Embryonic facial prominence (tissue), 1 donor: ENCODE measurements around the gene CRTAP.
"Not testable (repeated sequence)": the region's sequence is repeated elsewhere in the genome, so short reads cannot be mapped to it uniquely, and the experiment has no call there.

Experiments
- DNase-seq: peaks from one replicate; pipeline ENCODE4 v3.0.0-alpha.2; 2016; ENCODE audit errors: extremely low spot score

Gene CRTAP

GRCh38 chr3:33113772-33114621, at the start of gene CRTAP:
TSS of gene CRTAP (plus strand) at chr3:33114014. CDS start at chr3:33114078, 64 bp downstream.
- peak; percentile 65 for DNase-seq

GRCh38 chr3:33064929-33065328, 48.9 kb upstream of the CRTAP start:
- no peak for DNase-seq

GRCh38 chr3:33067484-33067883, 46.3 kb upstream of the CRTAP start:
- DNase-seq: no peak

- DNase-seq: peak; percentile 37
These were observed 44.0 kb upstream of the CRTAP start for GRCh38 chr3:33069862-33070261.

- DNase-seq: no peak
These were observed 42.6 kb upstream of the CRTAP start for GRCh38 chr3:33071181-33071580.

- no peak for DNase-seq
These were observed 41.9 kb upstream of the CRTAP start for GRCh38 chr3:33071946-33072345.

- no peak for DNase-seq
These were observed 39.4 kb upstream of the CRTAP start for GRCh38 chr3:33074217-33075067.

- no peak for DNase-seq
These were observed 37.8 kb upstream of the CRTAP start for GRCh38 chr3:33075995-33076394.

- DNase-seq: no peak
These were observed 36.9 kb upstream of the CRTAP start for GRCh38 chr3:33076952-33077351.

- no peak for DNase-seq
These were observed 35.8 kb upstream of the CRTAP start for GRCh38 chr3:33077976-33078375.

GRCh38 chr3:33079813-33080212, 34.0 kb upstream of the CRTAP start:
- not testable (repeated sequence) for DNase-seq

GRCh38 chr3:33081812-33082211, 32.0 kb upstream of the CRTAP start:
- DNase-seq: no peak

- no peak for DNase-seq
These were observed 29.9 kb upstream of the CRTAP start for GRCh38 chr3:33083958-33084357.

- no peak for DNase-seq
These were observed 25.1 kb upstream of the CRTAP start for GRCh38 chr3:33088691-33089090.

- DNase-seq: no peak
These were observed 24.3 kb upstream of the CRTAP start for GRCh38 chr3:33089515-33089914.

GRCh38 chr3:33091746-33092145, 22.1 kb upstream of the CRTAP start:
- DNase-seq: no peak

GRCh38 chr3:33092496-33093254, 21.1 kb upstream of the CRTAP start:
- no peak for DNase-seq

GRCh38 chr3:33093847-33094246, 20.0 kb upstream of the CRTAP start:
- DNase-seq: no peak

- DNase-seq: no peak
These were observed 18.4 kb upstream of the CRTAP start for GRCh38 chr3:33095436-33095835.

- no peak for DNase-seq
These were observed 17.5 kb upstream of the CRTAP start for GRCh38 chr3:33096093-33096868.

- DNase-seq: no peak
These were observed 14.6 kb upstream of the CRTAP start for GRCh38 chr3:33099109-33099645.
